Ishikawa (cell line): ENCODE results near the gene EML6.

ENCODE experiments used
- CEBPB ChIP-seq: IDR thresholded peaks from 2 replicates; pipeline ENCODE4 v1.6.1; 2012
- CREB1 ChIP-seq: IDR thresholded peaks from 2 replicates; pipeline ENCODE4 v1.6.1; 2012; ENCODE audit warnings: low read depth
- EP300 ChIP-seq: IDR thresholded peaks from 2 replicates; pipeline ENCODE4 v1.6.1; 2012; ENCODE audit warnings: borderline replicate concordance
- FOXM1 ChIP-seq: IDR thresholded peaks from 2 replicates; pipeline ENCODE4 v1.6.1; 2012; ENCODE audit warnings: low read depth, borderline replicate concordance
- NFIC ChIP-seq: IDR thresholded peaks from 2 replicates; pipeline ENCODE4 v1.6.1; 2012
- RAD21 ChIP-seq: IDR thresholded peaks from 2 replicates; pipeline ENCODE4 v1.6.1; 2012; ENCODE audit warnings: low read depth
- TCF12 ChIP-seq: IDR thresholded peaks from 2 replicates; pipeline ENCODE4 v1.6.1; 2012; ENCODE audit warnings: low read depth
- TEAD4 ChIP-seq: IDR thresholded peaks from 2 replicates; pipeline ENCODE4 v1.6.1; 2012
- YY1 ChIP-seq: IDR thresholded peaks from 2 replicates; pipeline ENCODE4 v1.6.1; 2012; ENCODE audit warnings: low read depth
- ZBTB7A ChIP-seq: IDR thresholded peaks from 2 replicates; pipeline ENCODE4 v1.6.1; 2012; ENCODE audit warnings: low read depth
- TF ChIP-seq, protein P1 (sequence below): IDR thresholded peaks from 2 replicates; pipeline ENCODE4 v1.6.1; 2012; ENCODE audit warnings: low read depth, mild to moderate bottlenecking
- TF ChIP-seq, protein P2 (sequence below): IDR thresholded peaks from 2 replicates; pipeline ENCODE4 v1.6.1; 2012

DNA sequence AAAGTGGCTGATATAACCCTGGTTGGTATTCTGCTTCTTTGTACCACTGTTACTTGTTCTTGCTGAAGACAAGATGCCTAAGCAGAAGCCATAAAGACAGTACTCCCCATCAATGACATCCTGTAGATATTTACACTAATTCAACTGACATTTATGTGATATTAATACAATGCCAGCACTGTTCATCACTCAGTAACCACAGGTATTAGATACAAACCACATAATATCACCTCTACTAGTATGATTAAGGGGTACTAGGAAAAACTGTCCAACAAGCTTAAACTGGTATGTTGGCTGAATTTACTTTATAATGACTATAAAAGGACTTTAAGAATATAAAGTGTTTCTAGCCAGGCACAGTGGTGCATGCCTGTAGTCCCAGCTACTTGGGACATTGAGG, 261.0 kb downstream of the EML6 start:
- TF ChIP-seq ZBTB7A: no peak
- TF ChIP-seq TEAD4: no peak
- TF ChIP-seq CEBPB: no peak
- TF ChIP-seq, protein P1, sequence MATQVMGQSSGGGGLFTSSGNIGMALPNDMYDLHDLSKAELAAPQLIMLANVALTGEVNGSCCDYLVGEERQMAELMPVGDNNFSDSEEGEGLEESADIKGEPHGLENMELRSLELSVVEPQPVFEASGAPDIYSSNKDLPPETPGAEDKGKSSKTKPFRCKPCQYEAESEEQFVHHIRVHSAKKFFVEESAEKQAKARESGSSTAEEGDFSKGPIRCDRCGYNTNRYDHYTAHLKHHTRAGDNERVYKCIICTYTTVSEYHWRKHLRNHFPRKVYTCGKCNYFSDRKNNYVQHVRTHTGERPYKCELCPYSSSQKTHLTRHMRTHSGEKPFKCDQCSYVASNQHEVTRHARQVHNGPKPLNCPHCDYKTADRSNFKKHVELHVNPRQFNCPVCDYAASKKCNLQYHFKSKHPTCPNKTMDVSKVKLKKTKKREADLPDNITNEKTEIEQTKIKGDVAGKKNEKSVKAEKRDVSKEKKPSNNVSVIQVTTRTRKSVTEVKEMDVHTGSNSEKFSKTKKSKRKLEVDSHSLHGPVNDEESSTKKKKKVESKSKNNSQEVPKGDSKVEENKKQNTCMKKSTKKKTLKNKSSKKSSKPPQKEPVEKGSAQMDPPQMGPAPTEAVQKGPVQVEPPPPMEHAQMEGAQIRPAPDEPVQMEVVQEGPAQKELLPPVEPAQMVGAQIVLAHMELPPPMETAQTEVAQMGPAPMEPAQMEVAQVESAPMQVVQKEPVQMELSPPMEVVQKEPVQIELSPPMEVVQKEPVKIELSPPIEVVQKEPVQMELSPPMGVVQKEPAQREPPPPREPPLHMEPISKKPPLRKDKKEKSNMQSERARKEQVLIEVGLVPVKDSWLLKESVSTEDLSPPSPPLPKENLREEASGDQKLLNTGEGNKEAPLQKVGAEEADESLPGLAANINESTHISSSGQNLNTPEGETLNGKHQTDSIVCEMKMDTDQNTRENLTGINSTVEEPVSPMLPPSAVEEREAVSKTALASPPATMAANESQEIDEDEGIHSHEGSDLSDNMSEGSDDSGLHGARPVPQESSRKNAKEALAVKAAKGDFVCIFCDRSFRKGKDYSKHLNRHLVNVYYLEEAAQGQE: no peak
- no peak for TF ChIP-seq CREB1
- no peak for TF ChIP-seq NFIC
- no peak for TF ChIP-seq EP300
- TF ChIP-seq RAD21: no peak
- no peak for TF ChIP-seq YY1
- TF ChIP-seq TCF12: no peak
- TF ChIP-seq, protein P2, sequence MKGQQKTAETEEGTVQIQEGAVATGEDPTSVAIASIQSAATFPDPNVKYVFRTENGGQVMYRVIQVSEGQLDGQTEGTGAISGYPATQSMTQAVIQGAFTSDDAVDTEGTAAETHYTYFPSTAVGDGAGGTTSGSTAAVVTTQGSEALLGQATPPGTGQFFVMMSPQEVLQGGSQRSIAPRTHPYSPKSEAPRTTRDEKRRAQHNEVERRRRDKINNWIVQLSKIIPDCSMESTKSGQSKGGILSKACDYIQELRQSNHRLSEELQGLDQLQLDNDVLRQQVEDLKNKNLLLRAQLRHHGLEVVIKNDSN: no peak
- no peak for TF ChIP-seq FOXM1
